GM21717 (cell line): ENCODE results near the gene XRN2.
"Not testable (repeated sequence)": the region's sequence is repeated elsewhere in the genome, so short reads cannot be mapped to it uniquely, and the experiment has no call there.

Source experiments
- ATAC-seq: cut with Tn5 transposase; IDR thresholded peaks from one replicate; pipeline ENCODE4 v1.9.1; 2021; ENCODE audit warnings: mild to moderate bottlenecking, moderate library complexity; ENCODE audit not compliant: unreplicated experiment

The XRN2 gene

GRCh38 chr20:21342656-21343345 is 39.7 kb downstream of the XRN2 start:
- no peak for ATAC-seq

- ATAC-seq: no peak
These were observed 41.2 kb downstream of the XRN2 start for GRCh38 chr20:21344206-21344900.

GRCh38 chr20:21344961-21345360 is 41.8 kb downstream of the XRN2 start:
- no peak for ATAC-seq

- no peak for ATAC-seq
These were observed 49.6 kb downstream of the XRN2 start for GRCh38 chr20:21352703-21353102.

- ATAC-seq: no peak
These were observed 50.1 kb downstream of the XRN2 start for GRCh38 chr20:21353236-21353635.

- ATAC-seq: no peak
These were observed 52.9 kb downstream of the XRN2 start for GRCh38 chr20:21355981-21356380.

GRCh38 chr20:21356386-21356785 is 53.3 kb downstream of the XRN2 start:
- no peak for ATAC-seq

- no peak for ATAC-seq
These were observed 54.7 kb downstream of the XRN2 start for GRCh38 chr20:21357844-21358243.

GRCh38 chr20:21358737-21359136 is 55.6 kb downstream of the XRN2 start:
- ATAC-seq: no peak

- ATAC-seq: no peak
These were observed 57.6 kb downstream of the XRN2 start for GRCh38 chr20:21360705-21361104.

GRCh38 chr20:21361266-21361665 is 58.1 kb downstream of the XRN2 start:
- no peak for ATAC-seq

- no peak for ATAC-seq
These were observed 61.3 kb downstream of the XRN2 start for GRCh38 chr20:21364413-21364812.

- no peak for ATAC-seq
These were observed 62.6 kb downstream of the XRN2 start for GRCh38 chr20:21365771-21366170.

- not testable (repeated sequence) for ATAC-seq
These were observed 63.1 kb downstream of the XRN2 start for GRCh38 chr20:21366273-21366672.

GRCh38 chr20:21368791-21369190 is 65.7 kb downstream of the XRN2 start:
- ATAC-seq: no peak

- no peak for ATAC-seq
These were observed 68.1 kb downstream of the XRN2 start for GRCh38 chr20:21371193-21371592.

- ATAC-seq: no peak
These were observed 68.9 kb downstream of the XRN2 start for GRCh38 chr20:21372016-21372415.

- no peak for ATAC-seq
These were observed 70.3 kb downstream of the XRN2 start for GRCh38 chr20:21373436-21373835.

- no peak for ATAC-seq
These were observed 73.5 kb downstream of the XRN2 start for GRCh38 chr20:21376626-21377025.

- ATAC-seq: no peak
These were observed 74.6 kb downstream of the XRN2 start for GRCh38 chr20:21377701-21378100.

GRCh38 chr20:21378259-21378658 is 75.1 kb downstream of the XRN2 start:
- ATAC-seq: no peak

GRCh38 chr20:21380711-21381110 is 77.6 kb downstream of the XRN2 start:
- ATAC-seq: no peak

- no peak for ATAC-seq
These were observed 78.5 kb downstream of the XRN2 start for GRCh38 chr20:21381619-21382018.
